Measurements from ENCODE around the gene EGFR.

- no peak for TF ChIP-seq POLR2AphosphoS5 (IDR thresholded peaks at IDR 0.05; ENCODE audit: low read depth, low read length)
- no peak for TF ChIP-seq REST (IDR thresholded peaks at IDR 0.05; ENCODE audit: insufficient read depth in 1 of 2, low read depth in 2 of 2, low read length in 2 of 2)
- no peak for TF ChIP-seq SIN3A (IDR thresholded peaks at IDR 0.05; ENCODE audit: borderline replicate concordance, insufficient read depth, low read length)
- TF ChIP-seq TAF1 (IDR thresholded peaks at IDR 0.05; ENCODE audit: borderline replicate concordance, insufficient read depth, low read length): no peak
- TF ChIP-seq FOXP2 (optimal IDR thresholded peaks at IDR 0.05; ENCODE audit: borderline replicate concordance, extremely low read depth, extremely low read length, insufficient read depth): no peak
These were observed 76.9 kb downstream of the EGFR start for GRCh38 chr7:55095672-55096071.

All from PFSK-1 (cell line).